ENCODE measurements around the gene YEATS2. TPM values are rescaled to one million over a fixed set of nuclear protein-coding genes. Genes with fewer than 3 reads are reported as not detected.
"Not testable (repeated sequence)": the region's sequence is repeated elsewhere in the genome, so short reads cannot be mapped to it uniquely, and the experiment has no call there.

YEATS2 gene
- total RNA-seq = 10 to 100 TPM; 13.2 to 14.3 TPM
- long read RNA-seq, partial matches to known transcripts = 6 of 8 reads
- long read RNA-seq, other reads (novel, unspliced or antisense) = 2 of 8 reads

- intact Hi-C loops (cut with DNase I) = no loop called here
- peak; percentile 73 for DNase-seq
- peak; percentile 95 to 96 for ATAC-seq
These were observed at the start of gene YEATS2 for GRCh38 chr3:183697610-183698317. Gene YEATS2, plus strand, starts transcription at chr3:183697797. Its CDS starts 17,366 bp downstream, at chr3:183715163.

GRCh38 chr3:183650554-183650953 is 47.0 kb upstream of the YEATS2 start:
- no peak for ATAC-seq
- intact Hi-C loops (cut with DNase I) = no loop called here
- DNase-seq = no peak

- ATAC-seq = no peak
- intact Hi-C loops (cut with DNase I) = no loop called here
These were observed 44.2 kb upstream of the YEATS2 start for GRCh38 chr3:183653209-183654064.

GRCh38 chr3:183654727-183655126 is 42.9 kb upstream of the YEATS2 start:
- intact Hi-C loops (cut with DNase I) = no loop called here
- DNase-seq = no peak
- no peak for ATAC-seq

More at GRCh38 chr3:183653209-183654064, 44.2 kb upstream of the YEATS2 start:
- no peak for DNase-seq

- no peak for DNase-seq
- intact Hi-C loops (cut with DNase I) = no loop called here
- no peak for ATAC-seq
These were observed 35.5 kb upstream of the YEATS2 start for GRCh38 chr3:183662099-183662498.

- intact Hi-C loops (cut with DNase I) = no loop called here
- DNase-seq (no peak), ATAC-seq (peak in 1 of 2 donors; percentile 87)
These were observed 32.6 kb upstream of the YEATS2 start for GRCh38 chr3:183664913-183665381.

- no peak for DNase-seq
- no peak for ATAC-seq
- intact Hi-C loops (cut with DNase I) = no loop called here
These were observed 17.5 kb upstream of the YEATS2 start for GRCh38 chr3:183680061-183680460.

GRCh38 chr3:183687705-183688104 is 9.9 kb upstream of the YEATS2 start:
- DNase-seq (no peak), ATAC-seq (no peak)
- intact Hi-C loops (cut with DNase I) = no loop called here

GRCh38 chr3:183688874-183689273 is 8.7 kb upstream of the YEATS2 start:
- ATAC-seq = no peak
- no peak for DNase-seq
- intact Hi-C loops (cut with DNase I) = no loop called here

GRCh38 chr3:183689621-183690020 is 8.0 kb upstream of the YEATS2 start:
- intact Hi-C loops (cut with DNase I); DNase-seq; ATAC-seq: not testable (repeated sequence)

- intact Hi-C loops (cut with DNase I) = no loop called here
- DNase-seq = no peak
- ATAC-seq = no peak
These were observed 7.1 kb upstream of the YEATS2 start for GRCh38 chr3:183690402-183690995.

GRCh38 chr3:183692436-183692835 is 5.2 kb upstream of the YEATS2 start:
- intact Hi-C loops (cut with DNase I) = no loop called here
- DNase-seq = no peak
- ATAC-seq = no peak

GRCh38 chr3:183695569-183696364 is 1.8 kb upstream of the YEATS2 start:
- intact Hi-C loops (cut with DNase I) = no loop called here

GRCh38 chr3:183697123-183697609 is 431 bp upstream of the YEATS2 start:
- intact Hi-C loops (cut with DNase I) = no loop called here
- no peak for ATAC-seq

More at GRCh38 chr3:183695569-183696364, 1.8 kb upstream of the YEATS2 start:
- ATAC-seq (no peak), DNase-seq (no peak)

GRCh38 chr3:183698318-183698751 is 738 bp downstream of the YEATS2 start:
- ATAC-seq (peak; percentile 58 to 66), DNase-seq (peak; percentile 40)
- intact Hi-C loops (cut with DNase I) = no loop called here

More at GRCh38 chr3:183697123-183697609, 431 bp upstream of the YEATS2 start:
- no peak for DNase-seq

- ATAC-seq (peak; percentile 24 to 57), DNase-seq (no peak)
- intact Hi-C loops (cut with DNase I) = no loop called here
These were observed 1.2 kb downstream of the YEATS2 start for GRCh38 chr3:183698756-183699155.

- no peak for ATAC-seq
- DNase-seq = no peak
- intact Hi-C loops (cut with DNase I) = no loop called here
These were observed 1.8 kb downstream of the YEATS2 start for GRCh38 chr3:183699238-183699947.

GRCh38 chr3:183701744-183702143 is 4.1 kb downstream of the YEATS2 start:
- intact Hi-C loops (cut with DNase I) = no loop called here
- DNase-seq (no peak), ATAC-seq (no peak)
